H1 (cell line): Measurements from ENCODE around the gene C1orf50.

Experiments used
- CTCF ChIP-seq, 3 experiments: IDR thresholded peaks; 1 replicate in 2 of 3; 2 replicates in 1 of 3; pipeline versions ENCODE4 v1.5.1 to v1.6.1; 2011; ENCODE audit warnings: low read length in 3 of 3, mild to moderate bottlenecking in 3 of 3, inconsistent platforms in 2 of 3, low read depth in 1 of 3, moderate library complexity in 1 of 3; ENCODE audit not compliant: insufficient read depth in 1 of 3; ENCODE audit errors: control extremely low read depth in 1 of 3
- EP300 ChIP-seq, 2 experiments: IDR thresholded peaks; 1 replicate in 1 of 2; 2 replicates in 1 of 2; pipeline ENCODE4 v1.6.1; 2011 to 2012; ENCODE audit warnings: low read depth in 2 of 2, low read length in 2 of 2, mild to moderate bottlenecking in 2 of 2, borderline replicate concordance in 1 of 2, inconsistent platforms in 1 of 2, moderate library complexity in 1 of 2
- EZH2 ChIP-seq: fragments of 200-600 bp; sonication (generic); IDR thresholded peaks from 2 replicates; pipeline ENCODE4 v1.7.1; 2012; ENCODE audit warnings: low read depth, mild to moderate bottlenecking, moderate library complexity, low read length, inconsistent platforms; ENCODE audit not compliant: severe bottlenecking
- GABPA ChIP-seq: IDR thresholded peaks from 2 replicates; pipeline ENCODE4 v1.6.1; 2011; ENCODE audit warnings: mild to moderate bottlenecking, low read length, moderate library complexity, borderline replicate concordance; ENCODE audit not compliant: insufficient read depth
- GTF2F1 ChIP-seq: IDR thresholded peaks from 2 replicates; pipeline ENCODE4 v1.6.1; 2012; ENCODE audit warnings: low read depth, low read length, improper control_type of control experiment, borderline replicate concordance
- POLR2A ChIP-seq, 2 experiments: IDR thresholded peaks; 1 replicate in 1 of 2; 2 replicates in 1 of 2; pipeline ENCODE4 v1.6.1; 2011; ENCODE audit warnings: low read depth in 2 of 2, low read length in 2 of 2, mild to moderate bottlenecking in 2 of 2; ENCODE audit errors: control extremely low read depth in 1 of 2
- POLR2AphosphoS5 ChIP-seq: IDR thresholded peaks from 2 replicates; pipeline ENCODE4 v1.6.1; 2011; ENCODE audit warnings: low read depth, low read length
- RAD21 ChIP-seq, 2 experiments: IDR thresholded peaks in 1 of 2; conservative IDR thresholded peaks in 1 of 2; 2 replicates each; pipeline ENCODE4 v1.6.1; 2011; ENCODE audit warnings: low read depth in 2 of 2, low read length in 2 of 2, improper control_type of control experiment in 1 of 2, inconsistent platforms in 1 of 2, mild to moderate bottlenecking in 1 of 2, moderate library complexity in 1 of 2
- SIX5 ChIP-seq: IDR thresholded peaks from 2 replicates; pipeline ENCODE4 v1.6.1; 2011; ENCODE audit warnings: mild to moderate bottlenecking, low read depth, low read length

- no peak for TF ChIP-seq EZH2
- no peak for TF ChIP-seq GTF2F1
- no peak for TF ChIP-seq CTCF (IDR thresholded peaks at IDR 0.05; ENCODE audit: control extremely low read depth in 1 of 3, insufficient read depth in 1 of 3, low read depth in 1 of 3, low read length in 3 of 3)
- no peak for TF ChIP-seq EP300 (IDR thresholded peaks at IDR 0.05; ENCODE audit: borderline replicate concordance in 1 of 2, low read depth in 2 of 2, low read length in 2 of 2)
- TF ChIP-seq RAD21 (IDR thresholded peaks at IDR 0.05 in 1 of 2, conservative IDR thresholded peaks at IDR 0.05 in 1 of 2; ENCODE audit: low read depth in 2 of 2, low read length in 2 of 2) = no peak
- no peak for TF ChIP-seq POLR2AphosphoS5
- TF ChIP-seq POLR2A (IDR thresholded peaks at IDR 0.05; ENCODE audit: control extremely low read depth in 1 of 2, low read depth in 2 of 2, low read length in 2 of 2) = no peak
- TF ChIP-seq GABPA = no peak
- no peak for TF ChIP-seq SIX5
Observed at GRCh38 chr1:42784946-42785693, 18.1 kb downstream of the C1orf50 start, which contains the start of gene TMEM269.
